HepG2 (cell line): ENCODE results near the gene AUTS2. TPM values are rescaled to one million over a fixed set of nuclear protein-coding genes. Genes with fewer than 3 reads are reported as not detected.

Experiments used
- ATAC-seq: fragments of 200-7000 bp; cut with Tn5 transposase; 3 replicates; pipeline ENCODE4 v1.9.1; 2020; ENCODE audit warnings: mild to moderate bottlenecking, moderate library complexity
- BruUV-seq: library from RNA; stranded (reverse); fragments of 400-500 nt; replicated peaks from 2 replicates; lab custom pipeline; 2021; lab: Mats Ljungman, UMichigan
- CTCF ChIA-PET: fragments of 300-600 bp; formaldehyde crosslinking; extraction: SDS; loops from one replicate; lab custom pipeline; 2021; ENCODE audit warnings: low total read pairs, inconsistent platforms, low intra/inter-chr PET ratio; lab: Yijun Ruan, JAX
- POLR2A ChIA-PET: fragments of 350-600 bp; sonication (Branson Sonifier 250); formaldehyde crosslinking; loops from one replicate; lab custom pipeline; 2020; ENCODE audit warnings: antibody characterized with exemption, inconsistent platforms; lab: Yijun Ruan, JAX
- DNase-seq: peaks from one replicate; pipeline ENCODE4 v3.0.0-alpha.2; 2015; ENCODE audit warnings: low spot score
- FAIRE-seq: peaks from 3 replicates; lab custom pipeline; 2011; peaks lifted over from hg19 to GRCh38; lab: Jason Lieb, UNC
- H2AFZ ChIP-seq: one replicate; pipeline ENCODE4 v1.6.1; 2011; ENCODE audit warnings: low read length, inconsistent platforms
- H3K27ac ChIP-seq: fragments of 300-600 bp; 3 replicates; pipeline ENCODE4 v1.8.0; 2011; ENCODE audit warnings: mixed run types, mild to moderate bottlenecking, mixed read lengths, low read length, inconsistent platforms; ENCODE audit not compliant: insufficient read depth; ENCODE audit errors: extremely low read length
- H3K27me3 ChIP-seq, 2 experiments: fragments of 200-600 bp in 1 of 2; 2 replicates in 1 of 2; 3 replicates in 1 of 2; pipeline versions ENCODE4 v1.6.0 to v1.8.0; 2011; ENCODE audit warnings: low read length in 2 of 2, mild to moderate bottlenecking in 2 of 2, moderate library complexity in 2 of 2, inconsistent platforms in 1 of 2; ENCODE audit not compliant: insufficient read depth in 2 of 2, control insufficient read depth in 1 of 2
- H3K36me3 ChIP-seq, 2 experiments: fragments of 200-600 bp in 1 of 2; replicated peaks in 1 of 2; 2 replicates in 1 of 2; 3 replicates in 1 of 2; pipeline versions ENCODE4 v1.5.1 to v1.8.0; 2011; ENCODE audit warnings: low read length in 2 of 2, inconsistent platforms in 1 of 2; ENCODE audit not compliant: insufficient read depth in 2 of 2, control insufficient read depth in 1 of 2
- H3K4me1 ChIP-seq: 2 replicates; pipeline ENCODE4 v1.5.1; 2012; ENCODE audit warnings: low read length, inconsistent platforms; ENCODE audit not compliant: insufficient read depth
- H3K4me2 ChIP-seq: 2 replicates; pipeline ENCODE4 v1.6.0; 2011; ENCODE audit warnings: low read depth, low read length, inconsistent platforms
- H3K4me3 ChIP-seq, 3 experiments: fragments of 200-600 bp in 1 of 3; sonication (generic), shearing (Covaris generic) in 1 of 3; replicated peaks in 1 of 3; 2 replicates each; pipeline ENCODE4 v1.5.1; 2011 to 2016; ENCODE audit warnings: low read length in 3 of 3, inconsistent platforms in 2 of 3, low read depth in 2 of 3, mild to moderate bottlenecking in 2 of 3, control low read depth in 1 of 3, mixed read lengths in 1 of 3; ENCODE audit not compliant: insufficient read depth in 1 of 3
- H3K79me2 ChIP-seq: one replicate; pipeline ENCODE4 v1.6.1; 2011; ENCODE audit warnings: low read length, inconsistent platforms; ENCODE audit not compliant: insufficient read depth
- H3K9ac ChIP-seq: 2 replicates; pipeline ENCODE4 v1.6.0; 2011; ENCODE audit warnings: mild to moderate bottlenecking, low read depth, low read length, inconsistent platforms; ENCODE audit not compliant: insufficient read depth
- H3K9me3 ChIP-seq: 2 replicates; pipeline ENCODE4 v1.5.1; 2012; ENCODE audit warnings: mild to moderate bottlenecking, low read length
- H4K20me1 ChIP-seq: 2 replicates; pipeline ENCODE4 v1.6.0; 2011; ENCODE audit warnings: inconsistent platforms, mild to moderate bottlenecking, low read length, moderate library complexity; ENCODE audit not compliant: insufficient read depth
- CAMTA2 ChIP-seq: sonication (generic); formaldehyde crosslinking; IDR thresholded peaks from 2 replicates; pipeline ENCODE4 v1.4.0; 2020; ENCODE audit warnings: mild to moderate bottlenecking, missing genetic modification reagents, borderline replicate concordance
- EP300 ChIP-seq, 3 experiments: sonication (generic) in 1 of 3; formaldehyde crosslinking in 1 of 3; IDR thresholded peaks; 2 replicates each; pipeline versions ENCODE4 v1.5.1 to v1.6.1; 2011 to 2020; ENCODE audit warnings: low read depth in 2 of 3, low read length in 2 of 3, borderline replicate concordance in 1 of 3, improper control_type of control experiment in 1 of 3, mild to moderate bottlenecking in 1 of 3, missing genetic modification reagents in 1 of 3, moderate library complexity in 1 of 3
- HIC2 ChIP-seq: sonication (generic); formaldehyde crosslinking; IDR thresholded peaks from 2 replicates; pipeline ENCODE4 v1.9.0; 2022; ENCODE audit warnings: low read depth, missing genetic modification reagents
- HNRNPUL1 ChIP-seq: fragments of 200-400 bp; formaldehyde crosslinking; IDR thresholded peaks from 2 replicates; pipeline ENCODE4 v1.6.1; 2017; ENCODE audit warnings: low read depth, mild to moderate bottlenecking, low read length, moderate library complexity
- MIER2 ChIP-seq: IDR thresholded peaks from 2 replicates; pipeline ENCODE4 v1.6.1; 2016; ENCODE audit warnings: missing biosample characterization, missing genetic modification reagents
- MNT ChIP-seq: fragments of 450-650 bp; IDR thresholded peaks from 2 replicates; pipeline ENCODE4 v1.6.1; 2016
- MXD4 ChIP-seq: IDR thresholded peaks from 2 replicates; pipeline ENCODE4 v1.6.1; 2016; ENCODE audit warnings: mild to moderate bottlenecking, missing biosample characterization, missing genetic modification reagents
- MYC ChIP-seq: sonication (generic); formaldehyde crosslinking; IDR thresholded peaks from 2 replicates; pipeline ENCODE4 v1.9.0; 2021; ENCODE audit warnings: missing genetic modification reagents, borderline replicate concordance
- NFE2L2 ChIP-seq: fragments of 150-350 bp; IDR thresholded peaks from 2 replicates; pipeline ENCODE4 v1.6.1; 2014; ENCODE audit warnings: low read length
- THAP9 ChIP-seq: sonication (generic); formaldehyde crosslinking; IDR thresholded peaks from 2 replicates; pipeline ENCODE4; 2020; ENCODE audit warnings: missing genetic modification reagents, mild to moderate bottlenecking, borderline replicate concordance
- ZNF256 ChIP-seq: sonication (generic); formaldehyde crosslinking; conservative IDR thresholded peaks from 2 replicates; pipeline ENCODE4 v1.4.0; 2020; ENCODE audit warnings: missing genetic modification reagents
- ZNF331 ChIP-seq: sonication (generic); formaldehyde crosslinking; IDR thresholded peaks from 2 replicates; pipeline ENCODE4 v1.4.0; 2020; ENCODE audit warnings: missing genetic modification reagents
- ZNF674 ChIP-seq: sonication (generic); formaldehyde crosslinking; IDR thresholded peaks from 2 replicates; pipeline ENCODE4 v1.5.0; 2020; ENCODE audit warnings: low read depth, mild to moderate bottlenecking, missing genetic modification reagents
- ZNF740 ChIP-seq: sonication (generic); formaldehyde crosslinking; IDR thresholded peaks from 2 replicates; pipeline ENCODE4 v1.4.0; 2020; ENCODE audit warnings: missing genetic modification reagents
- ZSCAN22 ChIP-seq: sonication (generic); formaldehyde crosslinking; IDR thresholded peaks from 2 replicates; pipeline ENCODE4 v1.4.0; 2020; ENCODE audit warnings: mild to moderate bottlenecking, missing genetic modification reagents
- WGBS: methylation state at CpG from one replicate; pipeline ENCODE4 v1.1.6; 2017; ENCODE audit warnings: low lambda C conversion rate; 5-methylcytosine and 5-hydroxymethylcytosine counted together
- in situ Hi-C: cut with HindIII; loops from 2 replicates; pipeline ENCODE4 v1.10.0; 2017; ENCODE audit warnings: low pct_unique_long_range_greater_than_20kb; ENCODE audit not compliant: extremely low pct_ligation_motif_present
- intact Hi-C: fragments of 100-400 bp; cut with micrococcal nuclease; formaldehyde crosslinking; loops from one replicate; pipeline ENCODE4 v1.10.0; 2022; ENCODE audit not compliant: unreplicated experiment
- polyA plus RNA-seq, 8 experiments: library from polyadenylated mRNA; depleted of rRNA in 3 of 8; stranded (reverse) in 7 of 8; unstranded in 1 of 8; fragments of >200 nt; fragmentation: Illumina TruSeq in 4 of 8; extraction: Trizol in 4 of 8; gene quantifications; 2 replicates each; pipeline versions ENCODE4 v1.2.1 to v1.2.3, GENCODE V29; 2011 to 2016; ENCODE audit warnings: low read depth in 4 of 8, missing spikeins in 1 of 8, mixed read lengths in 1 of 8; ENCODE audit not compliant: insufficient read depth in 1 of 8
- total RNA-seq, 5 experiments: library from RNA; depleted of rRNA; stranded (reverse); fragments of >200 nt; fragmentation: Illumina TruSeq; extraction: Trizol; gene quantifications; 2 replicates each; pipeline ENCODE4 v1.2.3, GENCODE V29; 2016; ENCODE audit warnings: low read depth in 1 of 5

The AUTS2 gene
- total and polyA plus RNA-seq, 2 of the 13 experiments (the other 11 are each of a cell fraction or from before 2014, with no cell fraction given): 0.38 TPM; not detected in 1

- no peak for FAIRE-seq
- in situ Hi-C loops: no loop called here
Measured at GRCh38 chr7:69883399-69883891, 285.2 kb downstream of the AUTS2 start.

More at GRCh38 chr7:69883399-69883891, 285.2 kb downstream of the AUTS2 start:
- Histone ChIP-seq H3K4me1 (no peaks in the 10 kb centered on the region), H3K4me3 (no peak overlapping the region), H4K20me1 (no peaks in the 10 kb centered on the region), H3K9me3 (no peaks in the 10 kb centered on the region), H2AFZ (no peak overlapping the region), H3K79me2 (no peaks in the 10 kb centered on the region), H3K9ac (no peak overlapping the region), H3K27me3 (no peaks in the 10 kb centered on the region), H3K27ac (no peak overlapping the region), H3K36me3 (no peaks in the 10 kb centered on the region), H3K4me2 (no peak overlapping the region)
- no TSS peak for BruUV-seq
- no peak for DNase-seq
- ChIA-PET POLR2A (no interaction called here), CTCF (no interaction called here)
- TF ChIP-seq HNRNPUL1: no peak
- no peak for TF ChIP-seq HIC2
- TF ChIP-seq ZNF331 (CRISPR knock-in tag): no peak
- TF ChIP-seq MYC (CRISPR knock-in tag): no peak
- no peak for TF ChIP-seq EP300 (IDR thresholded peaks at IDR 0.05; ENCODE audit: low read depth in 2 of 2, low read length in 2 of 2)
- no peak for TF ChIP-seq EP300 (CRISPR knock-in tag; IDR thresholded peaks at IDR 0.05; ENCODE audit: borderline replicate concordance)
- TF ChIP-seq MXD4 (CRISPR knock-in tag): no peak
- no peak for TF ChIP-seq THAP9
- no peak for TF ChIP-seq MNT
- TF ChIP-seq CAMTA2 (CRISPR knock-in tag): no peak
- TF ChIP-seq NFE2L2: no peak
- TF ChIP-seq MIER2 (CRISPR knock-in tag): no peak
- TF ChIP-seq ZNF740 (CRISPR knock-in tag): no peak
- no peak for TF ChIP-seq ZNF674 (CRISPR knock-in tag)
- TF ChIP-seq ZSCAN22 (CRISPR knock-in tag): no peak
- no peak for TF ChIP-seq ZNF256
- intact Hi-C loops: no loop called here
- WGBS: 57% methylated on average over 7 of the region's 7 CpGs
- no peak for ATAC-seq
